ENCODE results near the gene NCDN. TPM values are rescaled to one million over a fixed set of nuclear protein-coding genes. Genes with fewer than 3 reads are reported as not detected.

The NCDN gene
- total RNA-seq, 1 experiment from 2014 or later, result 39.2 TPM

- CTCF ChIA-PET, result no interaction called here
- no peak for TF ChIP-seq NFE2L1 (CRISPR knock-in tag; IDR thresholded peaks at IDR 0.05)
- H3K4me3 Mint-ChIP-seq, result no peak overlapping the region
These were observed 38.2 kb upstream of the NCDN start for GRCh38 chr1:35519432-35519831.

GRCh38 chr1:35524106-35524505, 33.5 kb upstream of the NCDN start:
- CTCF ChIA-PET, result interaction anchor here (0.9 kb wide), 1 partner anchor 14 kb away, joined by 6 read pairs; no protein-coding TSS in a partner anchor
- DNase-seq (ENCODE audit: low spot score), result no peak
- Mint-ChIP-seq H3K27ac (no peak overlapping the region), H3K4me3 (no peak overlapping the region), H3K9me3 (peaks cover 23% of the 10 kb centered on the region), H3K27me3 (ENCODE audit: low read depth) (no peaks in the 10 kb centered on the region), H3K36me3 (peaks cover 27% of the 10 kb centered on the region), H3K4me1 (peaks cover 27% of the 10 kb centered on the region)
- POLR2A ChIA-PET, result no interaction called here
- ATAC-seq, result no peak
- TF ChIP-seq NFE2L1 (CRISPR knock-in tag; IDR thresholded peaks at IDR 0.05), result no peak

More at GRCh38 chr1:35519432-35519831, 38.2 kb upstream of the NCDN start:
- Mint-ChIP-seq H3K36me3 (peaks cover 44% of the 10 kb centered on the region), H3K27ac (peak overlapping the region; percentile 75), H3K4me1 (peaks cover 15% of the 10 kb centered on the region), H3K9me3 (peaks cover 37% of the 10 kb centered on the region), H3K27me3 (ENCODE audit: low read depth) (no peaks in the 10 kb centered on the region)
- DNase-seq (ENCODE audit: low spot score) (no peak), ATAC-seq (no peak)
- POLR2A ChIA-PET, result no interaction called here

DNA sequence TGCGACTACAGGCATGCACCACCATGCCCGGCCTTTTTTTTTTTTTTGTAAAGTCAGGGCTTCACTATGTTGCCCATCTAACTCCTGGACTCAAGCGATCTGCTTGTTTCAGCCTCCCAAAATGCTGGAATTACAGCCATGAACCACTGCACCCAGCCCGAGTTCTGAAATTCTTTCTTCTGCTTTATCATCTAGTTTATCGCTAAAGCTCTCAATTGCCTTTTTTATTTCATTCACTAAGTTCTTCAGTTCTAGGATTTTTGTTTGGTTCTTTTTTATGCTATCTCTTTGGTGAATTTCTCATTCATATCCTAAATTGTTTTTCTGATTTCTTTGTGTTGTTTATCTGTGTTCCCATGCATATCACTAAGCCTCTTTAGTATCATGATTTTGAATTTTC, 27.4 kb upstream of the NCDN start:
- CTCF ChIA-PET, result no interaction called here
- POLR2A ChIA-PET, result no interaction called here
- no peak for DNase-seq (ENCODE audit: low spot score)

More for the DNA sequence above, 27.4 kb upstream of the NCDN start:
- peaks cover 55% of the 10 kb centered on the region for H3K36me3 Mint-ChIP-seq
- no peak for ATAC-seq
- no peaks in the 10 kb centered on the region for H3K27me3 Mint-ChIP-seq (ENCODE audit: low read depth)
- H3K4me1 Mint-ChIP-seq, result peaks cover 20% of the 10 kb centered on the region
- TF ChIP-seq ATF3 (CRISPR knock-in tag; conservative IDR thresholded peaks at IDR 0.05), result no peak
- TF ChIP-seq KAT7 (CRISPR knock-in tag; IDR thresholded peaks at IDR 0.05; ENCODE audit: borderline replicate concordance), result no peak
- no peak for TF ChIP-seq ZNF263 (CRISPR knock-in tag; IDR thresholded peaks at IDR 0.05; ENCODE audit: low read depth)
- no peak for TF ChIP-seq IRF1 (CRISPR knock-in tag; IDR thresholded peaks at IDR 0.05)
- TF ChIP-seq, protein P1, sequence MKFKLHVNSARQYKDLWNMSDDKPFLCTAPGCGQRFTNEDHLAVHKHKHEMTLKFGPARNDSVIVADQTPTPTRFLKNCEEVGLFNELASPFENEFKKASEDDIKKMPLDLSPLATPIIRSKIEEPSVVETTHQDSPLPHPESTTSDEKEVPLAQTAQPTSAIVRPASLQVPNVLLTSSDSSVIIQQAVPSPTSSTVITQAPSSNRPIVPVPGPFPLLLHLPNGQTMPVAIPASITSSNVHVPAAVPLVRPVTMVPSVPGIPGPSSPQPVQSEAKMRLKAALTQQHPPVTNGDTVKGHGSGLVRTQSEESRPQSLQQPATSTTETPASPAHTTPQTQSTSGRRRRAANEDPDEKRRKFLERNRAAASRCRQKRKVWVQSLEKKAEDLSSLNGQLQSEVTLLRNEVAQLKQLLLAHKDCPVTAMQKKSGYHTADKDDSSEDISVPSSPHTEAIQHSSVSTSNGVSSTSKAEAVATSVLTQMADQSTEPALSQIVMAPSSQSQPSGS (CRISPR knock-in tag; IDR thresholded peaks at IDR 0.05; ENCODE audit: borderline replicate concordance, low read depth), result no peak
- no peak for TF ChIP-seq ZNF138 (CRISPR knock-in tag; conservative IDR thresholded peaks at IDR 0.05)
- no peak for TF ChIP-seq FOXP1 (CRISPR knock-in tag; IDR thresholded peaks at IDR 0.05; ENCODE audit: borderline replicate concordance)
- no peak for TF ChIP-seq ATF1 (CRISPR knock-in tag; IDR thresholded peaks at IDR 0.05)
- no peak for TF ChIP-seq TP53 (CRISPR knock-in tag; IDR thresholded peaks at IDR 0.05)
- TF ChIP-seq CTCF (IDR thresholded peaks at IDR 0.05), result no peak
- TF ChIP-seq, protein P2, sequence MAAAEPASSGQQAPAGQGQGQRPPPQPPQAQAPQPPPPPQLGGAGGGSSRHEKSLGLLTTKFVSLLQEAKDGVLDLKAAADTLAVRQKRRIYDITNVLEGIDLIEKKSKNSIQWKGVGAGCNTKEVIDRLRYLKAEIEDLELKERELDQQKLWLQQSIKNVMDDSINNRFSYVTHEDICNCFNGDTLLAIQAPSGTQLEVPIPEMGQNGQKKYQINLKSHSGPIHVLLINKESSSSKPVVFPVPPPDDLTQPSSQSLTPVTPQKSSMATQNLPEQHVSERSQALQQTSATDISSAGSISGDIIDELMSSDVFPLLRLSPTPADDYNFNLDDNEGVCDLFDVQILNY (CRISPR knock-in tag; IDR thresholded peaks at IDR 0.05), result no peak
- TF ChIP-seq GABPB1 (CRISPR knock-in tag; IDR thresholded peaks at IDR 0.05), result no peak
- no peak for TF ChIP-seq IRF2 (CRISPR knock-in tag; IDR thresholded peaks at IDR 0.05; ENCODE audit: borderline replicate concordance, low read depth)
- TF ChIP-seq SOX15 (CRISPR knock-in tag; IDR thresholded peaks at IDR 0.05), result no peak
- TF ChIP-seq FOXK1 (CRISPR knock-in tag; IDR thresholded peaks at IDR 0.05), result no peak
- peaks cover 38% of the 10 kb centered on the region for H3K9me3 Mint-ChIP-seq
- H3K4me3 Mint-ChIP-seq, result no peak overlapping the region
- no peak overlapping the region for H3K27ac Mint-ChIP-seq

Data from WTC11 (cell line).